GM23338 (cell line): ENCODE measurements around the gene LENG9. TPM values are rescaled to one million over a fixed set of nuclear protein-coding genes. Genes with fewer than 3 reads are reported as not detected.
A peak's percentile ranks its signal among the peaks of the same experiment; 100 is the strongest.

ENCODE experiments used
- ATAC-seq: fragments of 200-7000 bp; cut with Tn5 transposase; 3 replicates; pipeline ENCODE4 v1.9.1; 2020
- DNase-seq: peaks from one replicate; pipeline ENCODE4 v3.0.0-alpha.2; 2015; ENCODE audit warnings: low spot score
- H2AFZ ChIP-seq: fragments of 200-600 bp; sonication (generic); 2 replicates; pipeline ENCODE4 v1.8.0; 2016; ENCODE audit warnings: antibody characterized with exemption, mild to moderate bottlenecking, moderate library complexity
- H3F3A ChIP-seq: fragments of 200-600 bp; sonication (generic); replicated peaks from 2 replicates; pipeline ENCODE4 v1.8.0; 2017; ENCODE audit warnings: antibody characterized with exemption, mixed run types, low read depth
- H3K27ac ChIP-seq: fragments of 200-600 bp; sonication (generic); 2 replicates; pipeline ENCODE4 v1.6.1; 2016; ENCODE audit warnings: low read depth
- H3K27me3 ChIP-seq: fragments of 200-600 bp; sonication (generic); 2 replicates; pipeline ENCODE4 v1.8.0; 2016; ENCODE audit warnings: mild to moderate bottlenecking, mixed run types, moderate library complexity; ENCODE audit not compliant: insufficient read depth
- H3K36me3 ChIP-seq: fragments of 200-600 bp; sonication (generic); 2 replicates; pipeline ENCODE4 v1.8.0; 2016; ENCODE audit warnings: mild to moderate bottlenecking; ENCODE audit not compliant: insufficient read depth
- H3K4me1 ChIP-seq: fragments of 200-600 bp; sonication (generic); 2 replicates; pipeline ENCODE4 v1.8.0; 2016; ENCODE audit warnings: mild to moderate bottlenecking, moderate library complexity; ENCODE audit not compliant: insufficient read depth
- H3K4me2 ChIP-seq: fragments of 200-600 bp; sonication (generic); 2 replicates; pipeline ENCODE4 v1.7.1; 2017; ENCODE audit warnings: mixed run types
- H3K4me3 ChIP-seq: fragments of 200-600 bp; sonication (generic); 2 replicates; pipeline ENCODE4 v1.6.1; 2016; ENCODE audit warnings: mixed run types
- H3K79me2 ChIP-seq: fragments of 200-600 bp; sonication (generic); replicated peaks from 2 replicates; pipeline ENCODE4 v1.8.0; 2017; ENCODE audit warnings: mild to moderate bottlenecking; ENCODE audit not compliant: insufficient read depth
- H3K9me2 ChIP-seq: fragments of 200-600 bp; sonication (generic); 2 replicates; pipeline ENCODE4 v1.8.0; 2017; ENCODE audit not compliant: insufficient read depth
- H4K20me1 ChIP-seq: fragments of 200-600 bp; sonication (generic); replicated peaks from 2 replicates; pipeline ENCODE4 v1.8.0; 2017; ENCODE audit warnings: mild to moderate bottlenecking; ENCODE audit not compliant: insufficient read depth
- H3K27ac Mint-ChIP-seq: 2 replicates; pipeline ENCODE4 v1.8.0; 2020; ENCODE audit warnings: inconsistent platforms, mild to moderate bottlenecking, moderate library complexity, mixed read lengths
- H3K27me3 Mint-ChIP-seq: 3 replicates; pipeline ENCODE4 v1.8.0; 2022; ENCODE audit warnings: low read depth, mild to moderate bottlenecking, moderate library complexity, mixed read lengths, inconsistent platforms; ENCODE audit not compliant: insufficient read depth, poor library complexity
- H3K36me3 Mint-ChIP-seq: 3 replicates; pipeline ENCODE4 v1.8.0; 2021; ENCODE audit warnings: low read depth, mild to moderate bottlenecking, inconsistent platforms, moderate library complexity, mixed read lengths
- H3K4me1 Mint-ChIP-seq: 3 replicates; pipeline ENCODE4 v1.8.0; 2020; ENCODE audit warnings: mild to moderate bottlenecking, inconsistent platforms, mixed read lengths
- H3K4me3 Mint-ChIP-seq: 3 replicates; pipeline ENCODE4 v1.8.0; 2021; ENCODE audit warnings: moderate library complexity, mild to moderate bottlenecking, inconsistent platforms, mixed read lengths
- H3K9me3 Mint-ChIP-seq: 3 replicates; pipeline ENCODE4 v1.8.0; 2020; ENCODE audit warnings: moderate library complexity, mild to moderate bottlenecking, inconsistent platforms, mixed read lengths
- CREB1 ChIP-seq: fragments of 250-450 bp; sonication (Bioruptor Pico); IDR thresholded peaks from 2 replicates; pipeline ENCODE4 v1.5.0; 2020; ENCODE audit warnings: low read depth, mild to moderate bottlenecking, moderate library complexity
- CTCF ChIP-seq, 2 experiments: fragments of 200-600 bp in 1 of 2; sonication (generic) in 1 of 2; conservative IDR thresholded peaks; 2 replicates each; pipeline versions ENCODE4 v1.5.1 to v1.6.1; 2016 to 2017; ENCODE audit warnings: antibody characterized with exemption in 2 of 2, low read depth in 2 of 2, mild to moderate bottlenecking in 2 of 2, moderate library complexity in 1 of 2
- ETS1 ChIP-seq: IDR thresholded peaks from 2 replicates; pipeline ENCODE4 v1.6.1; 2016; ENCODE audit warnings: antibody characterized with exemption
- EZH2 ChIP-seq: fragments of 200-600 bp; sonication (generic); IDR thresholded peaks from one replicate; pipeline ENCODE4 v1.8.0; 2017; ENCODE audit warnings: antibody characterized with exemption, mild to moderate bottlenecking, low read depth; ENCODE audit not compliant: unreplicated experiment
- EZH2phosphoT487 ChIP-seq: fragments of 200-600 bp; sonication (generic); IDR thresholded peaks from one replicate; pipeline ENCODE4 v1.8.1; 2018; ENCODE audit warnings: antibody characterized with exemption; ENCODE audit not compliant: unreplicated experiment
- NANOG ChIP-seq: IDR thresholded peaks from 2 replicates; pipeline ENCODE4 v1.6.1; 2016; ENCODE audit warnings: antibody characterized with exemption, borderline replicate concordance
- REST ChIP-seq: IDR thresholded peaks from one replicate; pipeline ENCODE4 v1.6.1; 2018; ENCODE audit warnings: antibody characterized with exemption; ENCODE audit not compliant: unreplicated experiment
- STAT1 ChIP-seq: IDR thresholded peaks from one replicate; pipeline ENCODE4 v1.6.1; 2016; ENCODE audit warnings: antibody characterized with exemption; ENCODE audit not compliant: unreplicated experiment
- ZNF462 ChIP-seq: fragments of 250-450 bp; sonication (Bioruptor Pico); IDR thresholded peaks from 2 replicates; pipeline ENCODE4 v1.5.0; 2020; ENCODE audit warnings: mild to moderate bottlenecking, moderate library complexity
- polyA plus RNA-seq: library from polyadenylated mRNA; unstranded; fragments of >200 nt; fragmentation: Nextera tagmentation; extraction: Ambion mirVana; gene quantifications from 2 replicates; pipeline ENCODE4 v1.2.1, GENCODE V29; 2016
- total RNA-seq: library from RNA; depleted of rRNA; stranded (reverse); fragments of >200 nt; shearing (Covaris generic); gene quantifications from 2 replicates; pipeline ENCODE4 v1.2.3, GENCODE V29; 2014

Gene LENG9
- total and polyA plus RNA-seq, 2 experiments from 2014 or later: 0.26 to 6.4 TPM

- peak overlapping the region; percentile 84 for H3K4me2 ChIP-seq
- peak; percentile 69 for DNase-seq
- H4K20me1 ChIP-seq: no peaks in the 10 kb centered on the region; the same call in 1 of the 2 replicates
- peak; percentile 69 for ATAC-seq
- peaks cover 17% of the 10 kb centered on the region for H3K4me1 ChIP-seq
- H3K27ac ChIP-seq: no peak overlapping the region
- H3K27me3 ChIP-seq: peaks cover 32% of the 10 kb centered on the region
- H3K9me2 ChIP-seq: no peaks in the 10 kb centered on the region
- Mint-ChIP-seq H3K27me3 (peaks cover 26% of the 10 kb centered on the region), H3K4me3 (peak overlapping the region; percentile 58), H3K9me3 (no peaks in the 10 kb centered on the region), H3K4me1 (peaks cover 21% of the 10 kb centered on the region), H3K27ac (no peak overlapping the region), H3K36me3 (no peaks in the 10 kb centered on the region; the same call in 2 of the 3 replicates)
- H3K36me3 ChIP-seq: no peaks in the 10 kb centered on the region
- peak overlapping the region; percentile 91; the same call in 1 of the 2 replicates for H2AFZ ChIP-seq
- TF ChIP-seq NANOG (no peak), ZNF462 (no peak), ETS1 (no peak), EZH2phosphoT487 (no peak), EZH2 (peak; percentile 11), CREB1 (CRISPR knock-in tag) (no peak), STAT1 (no peak), REST (no peak), CTCF (conservative IDR thresholded peaks at IDR 0.05; ENCODE audit: low read depth in 2 of 2) (no peak)
- no peaks in the 10 kb centered on the region for H3K79me2 ChIP-seq
- H3F3A ChIP-seq: 0 out of 2 replicates have a peak, but pooled peaks cover 3% of the 10 kb centered on the region
- peak overlapping the region; percentile 60 for H3K4me3 ChIP-seq
Measured at GRCh38 chr19:54470991-54471782, 7.6 kb upstream of the LENG9 start.
